NCI-H345 treated with DMSO at 0.1 percent for 48 hours (cell line): ENCODE data around the gene MARCOL.
"Not testable (repeated sequence)": the region's sequence is repeated elsewhere in the genome, so short reads cannot be mapped to it uniquely, and the experiment has no call there.

Source experiments
- DNase-seq: peaks from one replicate; lab custom pipeline; 2025; ENCODE audit not compliant: unreplicated experiment; lab: John Stamatoyannopoulos, UW

The MARCOL gene

GRCh38 chr5:148261221-148261620 is 22.9 kb downstream of the MARCOL start:
- DNase-seq = no peak

GRCh38 chr5:148267962-148268361 is 29.6 kb downstream of the MARCOL start:
- DNase-seq = no peak

GRCh38 chr5:148268566-148268965 is 30.2 kb downstream of the MARCOL start, which contains the start of gene SPINK13:
TSS of gene SPINK13 (plus strand) at chr5:148268794. CDS start at chr5:148270073, 1,279 bp downstream.
- no peak for DNase-seq

DNA sequence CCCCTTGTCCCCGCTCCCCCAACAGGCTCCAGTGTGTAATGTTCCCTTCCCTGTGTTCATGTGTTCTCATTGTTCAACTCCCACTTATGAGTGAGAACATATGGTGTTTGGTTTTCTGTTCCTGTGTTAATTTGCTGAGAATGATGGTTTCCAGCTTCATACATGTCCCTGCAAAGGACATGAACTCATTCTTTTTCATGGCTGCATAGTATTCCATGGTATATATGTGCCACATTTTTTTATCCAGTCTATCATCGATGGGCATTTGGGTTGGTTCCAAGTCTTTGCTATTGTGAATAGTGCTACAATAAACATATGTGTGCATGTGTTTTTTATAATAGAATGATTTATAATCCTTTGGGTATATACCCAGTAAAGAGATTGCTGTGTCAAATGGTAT is 36.8 kb downstream of the MARCOL start:
- DNase-seq = not testable (repeated sequence)

- not testable (repeated sequence) for DNase-seq
Observed at GRCh38 chr5:148280893-148281292, 42.6 kb downstream of the MARCOL start.

GRCh38 chr5:148281336-148281735 is 43.0 kb downstream of the MARCOL start:
- DNase-seq = not testable (repeated sequence)

DNA sequence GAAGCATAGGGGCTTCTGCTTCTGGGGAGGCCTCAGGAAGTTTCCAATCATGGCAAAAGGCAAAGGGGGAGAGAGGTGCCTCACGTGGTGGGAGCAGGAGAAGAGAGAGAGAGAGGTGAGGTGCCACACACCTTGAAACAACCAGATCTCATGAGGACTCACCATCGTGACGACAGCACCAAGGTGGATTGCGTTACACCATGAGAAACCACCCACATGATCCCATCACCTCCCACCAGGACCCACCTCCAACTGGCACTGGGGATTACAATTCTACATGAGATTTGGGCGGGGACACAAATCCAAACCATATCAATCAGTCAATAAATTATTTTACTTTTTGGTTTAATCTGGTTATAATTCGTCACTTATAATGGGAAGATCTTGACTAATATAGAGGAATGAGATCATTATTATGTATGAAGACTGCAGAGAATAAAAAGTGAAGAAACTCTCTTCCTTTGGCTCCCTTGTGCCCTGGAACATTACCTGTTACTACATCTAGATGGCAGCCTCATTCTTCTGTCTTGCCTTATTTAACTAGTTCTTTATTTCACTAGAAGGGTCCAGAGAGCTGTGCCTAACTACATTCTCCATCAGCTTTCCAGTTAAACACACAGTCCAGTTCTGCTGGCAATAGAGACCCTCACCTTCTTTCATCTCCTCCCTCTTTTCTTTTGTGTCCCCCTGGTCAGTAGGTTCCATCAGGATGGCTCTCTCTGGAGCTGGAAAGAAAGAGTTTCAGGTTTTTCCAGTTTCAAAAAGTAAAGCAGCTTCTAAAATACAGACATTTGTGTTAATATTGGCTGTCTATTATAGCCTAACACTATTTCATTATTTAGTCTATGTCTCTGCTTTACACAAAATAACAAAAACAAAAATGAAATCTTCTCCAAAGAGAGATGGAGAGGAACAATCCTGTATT is 52.2 kb downstream of the MARCOL start:
- DNase-seq = peak; percentile 1
